ENCODE measurements around the gene CCDC85C.

- TF ChIP-seq FOXK2 (IDR thresholded peaks at IDR 0.05) (no peak), FOXM1 (IDR thresholded peaks at IDR 0.05; ENCODE audit: borderline replicate concordance) (no peak), ZNF384 (IDR thresholded peaks at IDR 0.05) (no peak), L3MBTL2 (conservative IDR thresholded peaks at IDR 0.05) (no peak), TARDBP (IDR thresholded peaks at IDR 0.05) (no peak), HDGF (IDR thresholded peaks at IDR 0.05; ENCODE audit: borderline replicate concordance) (no peak), BHLHE40 (IDR thresholded peaks at IDR 0.05; ENCODE audit: borderline replicate concordance) (no peak), SUZ12 (IDR thresholded peaks at IDR 0.05) (no peak), SP1 (IDR thresholded peaks at IDR 0.05) (no peak), CTBP1 (IDR thresholded peaks at IDR 0.05; ENCODE audit: borderline replicate concordance) (no peak)
Measured at GRCh38 chr14:99586761-99587459, 17.1 kb downstream of the CCDC85C start.

All from HEK293T (cell line).